Epithelial cell of umbilical artery (primary cell): ENCODE results near the gene SIRPA. TPM values are rescaled to one million over a fixed set of nuclear protein-coding genes. Genes with fewer than 3 reads are reported as not detected.

Source experiments
- total RNA-seq: library from RNA; depleted of rRNA; stranded (reverse); fragments of >200 nt; gene quantifications from 2 replicates; pipeline ENCODE4 v1.2.3, GENCODE V29; 2014

The SIRPA gene
- 8.4 and 12.3 TPM in 2 replicates for total RNA-seq

DNA sequence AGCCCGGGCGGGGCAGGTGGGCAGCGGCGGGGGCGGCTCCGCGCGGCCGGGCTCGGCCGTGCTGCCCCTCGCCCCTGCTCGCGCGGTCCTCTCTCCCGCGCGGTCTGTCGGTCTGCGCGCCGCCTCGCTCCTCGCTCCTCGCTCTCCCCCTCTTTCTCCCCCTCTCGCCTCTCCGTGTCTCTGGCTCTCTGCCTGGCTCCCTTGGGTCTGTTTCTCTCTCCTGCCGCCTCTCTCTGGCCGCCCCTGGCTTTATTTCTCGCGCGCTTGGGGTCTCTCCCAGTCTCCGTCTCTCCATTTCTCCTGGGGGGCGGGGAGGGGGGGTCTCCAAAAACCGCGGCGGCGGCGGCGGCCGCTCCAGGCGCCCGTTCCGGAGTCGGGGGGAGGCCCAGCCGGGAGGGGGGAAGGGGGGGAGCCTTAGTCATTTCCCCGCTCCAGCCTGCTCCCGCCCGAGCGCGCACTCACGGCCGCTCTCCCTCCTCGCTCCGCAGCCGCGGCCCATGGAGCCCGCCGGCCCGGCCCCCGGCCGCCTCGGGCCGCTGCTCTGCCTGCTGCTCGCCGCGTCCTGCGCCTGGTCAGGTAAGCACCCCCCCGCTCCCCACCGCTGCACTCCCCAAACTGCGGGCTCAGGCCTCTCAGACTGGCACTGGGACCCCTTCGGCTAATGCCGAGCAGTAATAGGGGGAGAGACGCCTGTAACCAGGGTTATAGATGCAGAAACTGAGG, at the start of gene SIRPA:
Gene SIRPA (plus strand): TSS at position 457 of the 723 bp plus-strand sequence. CDS start 41 bp downstream, at position 498.

Other genes with a start within 250 kb of the SIRPA start
- gene SIRPG, start 237.6 kb upstream of the SIRPA start, total RNA-seq = not detected in 2 replicates
- gene PDYN, start 98.7 kb downstream of the SIRPA start, total RNA-seq = not detected in 2 replicates
- 15.3 and 16.4 TPM in 2 replicates for gene STK35, start 206.4 kb downstream of the SIRPA start, total RNA-seq